ENCODE results near the gene C2orf68. TPM values are rescaled to one million over a fixed set of nuclear protein-coding genes. Genes with fewer than 3 reads are reported as not detected.

The C2orf68 gene
- total and polyA plus RNA-seq, 2 of the 13 experiments (the other 11 are each of a cell fraction or from before 2014, with no cell fraction given): 47.1 to 77.4 TPM

- TF ChIP-seq, protein P1, sequence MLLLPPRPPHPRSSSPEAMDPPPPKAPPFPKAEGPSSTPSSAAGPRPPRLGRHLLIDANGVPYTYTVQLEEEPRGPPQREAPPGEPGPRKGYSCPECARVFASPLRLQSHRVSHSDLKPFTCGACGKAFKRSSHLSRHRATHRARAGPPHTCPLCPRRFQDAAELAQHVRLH (CRISPR knock-in tag; IDR thresholded peaks at IDR 0.05; ENCODE audit: borderline replicate concordance, low read depth): peak; percentile 98
- TF ChIP-seq, protein P2, sequence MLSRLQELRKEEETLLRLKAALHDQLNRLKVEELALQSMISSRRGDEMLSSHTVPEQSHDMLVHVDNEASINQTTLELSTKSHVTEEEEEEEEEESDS (CRISPR knock-in tag; IDR thresholded peaks at IDR 0.05; ENCODE audit: borderline replicate concordance): no peak
- TF ChIP-seq NFE2L2 (IDR thresholded peaks at IDR 0.05; ENCODE audit: low read length): no peak
- no peak for TF ChIP-seq NR2F1 (CRISPR knock-in tag; IDR thresholded peaks at IDR 0.05)
- no peak; the same call in 1 of the 2 replicates for TF ChIP-seq RELA (CRISPR knock-in tag; IDR thresholded peaks at IDR 0.05)
- TF ChIP-seq KDM6A (CRISPR knock-in tag; IDR thresholded peaks at IDR 0.05; ENCODE audit: low read depth): no peak
- TF ChIP-seq ZEB1 (IDR thresholded peaks at IDR 0.05; ENCODE audit: insufficient replicate concordance, low read depth): peak; percentile 10
- TF ChIP-seq THAP11 (CRISPR knock-in tag; IDR thresholded peaks at IDR 0.05): peak; percentile 94
- TF ChIP-seq NR3C1 (CRISPR knock-in tag; IDR thresholded peaks at IDR 0.05): no peak
- TF ChIP-seq ZNF776 (CRISPR knock-in tag; IDR thresholded peaks at IDR 0.05): peak; percentile 95
- no peak for TF ChIP-seq ZBTB37 (CRISPR knock-in tag; IDR thresholded peaks at IDR 0.05)
- TF ChIP-seq, protein P3, sequence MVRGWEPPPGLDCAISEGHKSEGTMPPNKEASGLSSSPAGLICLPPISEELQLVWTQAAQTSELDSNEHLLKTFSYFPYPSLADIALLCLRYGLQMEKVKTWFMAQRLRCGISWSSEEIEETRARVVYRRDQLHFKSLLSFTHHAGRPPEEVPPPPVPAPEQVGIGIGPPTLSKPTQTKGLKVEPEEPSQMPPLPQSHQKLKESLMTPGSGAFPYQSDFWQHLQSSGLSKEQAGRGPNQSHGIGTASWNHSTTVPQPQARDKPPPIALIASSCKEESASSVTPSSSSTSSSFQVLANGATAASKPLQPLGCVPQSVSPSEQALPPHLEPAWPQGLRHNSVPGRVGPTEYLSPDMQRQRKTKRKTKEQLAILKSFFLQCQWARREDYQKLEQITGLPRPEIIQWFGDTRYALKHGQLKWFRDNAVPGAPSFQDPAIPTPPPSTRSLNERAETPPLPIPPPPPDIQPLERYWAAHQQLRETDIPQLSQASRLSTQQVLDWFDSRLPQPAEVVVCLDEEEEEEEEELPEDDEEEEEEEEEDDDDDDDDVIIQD (CRISPR knock-in tag; IDR thresholded peaks at IDR 0.05; ENCODE audit: low read depth): 0 out of 2 replicates have a peak, but pooled peaks have one; percentile 61
- TF ChIP-seq ZNF564 (CRISPR knock-in tag; IDR thresholded peaks at IDR 0.05): peak; percentile 44; the same call in 1 of the 2 replicates
- TF ChIP-seq ZNF605 (CRISPR knock-in tag; IDR thresholded peaks at IDR 0.05): peak; percentile 69
- TF ChIP-seq ATF4 (CRISPR knock-in tag; IDR thresholded peaks at IDR 0.05): peak in 1 of 2 experiments; percentile 72; a peak in 2 of 4 replicates
- no peak for TF ChIP-seq BHLHE40 (IDR thresholded peaks at IDR 0.05; ENCODE audit: low read length)
- TF ChIP-seq RBM39 (IDR thresholded peaks at IDR 0.05; ENCODE audit: low read depth, low read length, poor library complexity, severe bottlenecking): peak; percentile 45
- TF ChIP-seq ZFP1 (CRISPR knock-in tag; IDR thresholded peaks at IDR 0.05): peak; percentile 81; the same call in 1 of the 2 replicates
- TF ChIP-seq, protein P4, sequence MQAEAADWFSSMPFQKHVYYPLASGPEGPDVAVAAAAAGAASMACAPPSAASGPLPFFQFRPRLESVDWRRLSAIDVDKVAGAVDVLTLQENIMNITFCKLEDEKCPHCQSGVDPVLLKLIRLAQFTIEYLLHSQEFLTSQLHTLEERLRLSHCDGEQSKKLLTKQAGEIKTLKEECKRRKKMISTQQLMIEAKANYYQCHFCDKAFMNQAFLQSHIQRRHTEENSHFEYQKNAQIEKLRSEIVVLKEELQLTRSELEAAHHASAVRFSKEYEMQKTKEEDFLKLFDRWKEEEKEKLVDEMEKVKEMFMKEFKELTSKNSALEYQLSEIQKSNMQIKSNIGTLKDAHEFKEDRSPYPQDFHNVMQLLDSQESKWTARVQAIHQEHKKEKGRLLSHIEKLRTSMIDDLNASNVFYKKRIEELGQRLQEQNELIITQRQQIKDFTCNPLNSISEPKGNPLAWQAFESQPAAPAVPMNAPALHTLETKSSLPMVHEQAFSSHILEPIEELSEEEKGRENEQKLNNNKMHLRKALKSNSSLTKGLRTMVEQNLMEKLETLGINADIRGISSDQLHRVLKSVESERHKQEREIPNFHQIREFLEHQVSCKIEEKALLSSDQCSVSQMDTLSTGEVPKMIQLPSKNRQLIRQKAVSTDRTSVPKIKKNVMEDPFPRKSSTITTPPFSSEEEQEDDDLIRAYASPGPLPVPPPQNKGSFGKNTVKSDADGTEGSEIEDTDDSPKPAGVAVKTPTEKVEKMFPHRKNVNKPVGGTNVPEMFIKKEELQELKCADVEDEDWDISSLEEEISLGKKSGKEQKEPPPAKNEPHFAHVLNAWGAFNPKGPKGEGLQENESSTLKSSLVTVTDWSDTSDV (CRISPR knock-in tag; IDR thresholded peaks at IDR 0.05): peak; percentile 67; the same call in 1 of the 2 replicates
- peak; percentile 84 for TF ChIP-seq CAMTA2 (CRISPR knock-in tag; IDR thresholded peaks at IDR 0.05; ENCODE audit: borderline replicate concordance)
- no peak for TF ChIP-seq CREM (IDR thresholded peaks at IDR 0.05)
- no peak for TF ChIP-seq CREM (CRISPR knock-in tag; IDR thresholded peaks at IDR 0.05)
- TF ChIP-seq ZNF737 (CRISPR knock-in tag; IDR thresholded peaks at IDR 0.05; ENCODE audit: borderline replicate concordance): no peak
These were observed at the start of gene C2orf68 (continued) for GRCh38 chr2:85611705-85612587.
